ENCODE results near the gene BRINP2. TPM values are rescaled to one million over a fixed set of nuclear protein-coding genes. Genes with fewer than 3 reads are reported as not detected.

Gene BRINP2
- total and polyA plus RNA-seq, 2 of the 8 experiments (the other 6 are each of a cell fraction or from before 2014, with no cell fraction given): 0.39 to 0.42 TPM

- Histone ChIP-seq H3K18ac (ENCODE audit: extremely low read depth, low read length) (no peak overlapping the region), H3K27me3 (replicated peaks in 1 of 4; ENCODE audit: control insufficient read depth in 3 of 4, extremely low read depth in 1 of 4, insufficient read depth in 3 of 4, low read length in 3 of 4) (no peaks in the 10 kb centered on the region), H4K91ac (replicated peaks; ENCODE audit: insufficient read length, low read length) (no peak overlapping the region), H3K9ac (replicated peaks in 1 of 4; ENCODE audit: extremely low read depth in 1 of 4, low read depth in 3 of 4, low read length in 3 of 4) (no peak overlapping the region), H4K8ac (ENCODE audit: extremely low read depth, insufficient read depth, low read length) (no peak overlapping the region), H4K5ac (ENCODE audit: insufficient read length, low read depth, low read length) (no peak overlapping the region), H2BK20ac (ENCODE audit: low read length) (no peak overlapping the region), H2AFZ (ENCODE audit: low read length) (no peak overlapping the region), H3K23ac (ENCODE audit: insufficient read length) (no peak overlapping the region), H3K4me3 (ENCODE audit: extremely low read depth in 1 of 4, insufficient read depth in 2 of 4, low read depth in 3 of 4, low read length in 4 of 4) (no peak overlapping the region), H4K20me1 (replicated peaks in 1 of 2; ENCODE audit: control insufficient read depth in 1 of 2, insufficient read depth in 2 of 2, low read length in 2 of 2) (no peaks in the 10 kb centered on the region), H3K4ac (replicated peaks; ENCODE audit: insufficient read length, low read depth, low read length) (no peak overlapping the region), H3K14ac (ENCODE audit: insufficient read length) (no peak overlapping the region), H3K23me2 (ENCODE audit: low read depth, low read length) (no peaks in the 10 kb centered on the region), H2BK12ac (ENCODE audit: low read depth, low read length) (no peak overlapping the region), H2AK5ac (ENCODE audit: low read depth, low read length) (no peak overlapping the region), H3K4me1 (replicated peaks in 1 of 4; ENCODE audit: control insufficient read depth in 3 of 4, insufficient read depth in 4 of 4, low read length in 3 of 4) (peaks cover 0 to 4% (median 0%) of the 10 kb centered on the region in 4 experiments; a peak in 2 of 7 replicates), H2BK5ac (ENCODE audit: low read depth, low read length) (no peak overlapping the region), H3K79me2 (ENCODE audit: control insufficient read depth in 1 of 2, insufficient read depth in 2 of 2, low read length in 2 of 2) (no peaks in the 10 kb centered on the region), H2BK120ac (replicated peaks; ENCODE audit: low read depth, low read length) (no peak overlapping the region), H2BK15ac (ENCODE audit: low read length) (no peak overlapping the region), H3K27ac (ENCODE audit: low read depth, low read length) (no peak overlapping the region), H3K56ac (replicated peaks; ENCODE audit: insufficient read length, low read depth, low read length) (no peak overlapping the region), H3K9me3 (ENCODE audit: insufficient read depth in 2 of 2, low read depth in 1 of 2, low read length in 1 of 2) (no peaks in the 10 kb centered on the region), H3K79me1 (ENCODE audit: low read depth, low read length) (no peaks in the 10 kb centered on the region), H3K4me2 (ENCODE audit: insufficient read depth in 1 of 2, low read depth in 2 of 2, low read length in 2 of 2) (no peak overlapping the region), H3K36me3 (ENCODE audit: control insufficient read depth in 2 of 4, insufficient read depth in 4 of 4, low read length in 3 of 4) (no peaks in the 10 kb centered on the region)
- no peak for DNase-seq (ENCODE audit: low read depth in 1 of 2, low spot score in 2 of 2)
- FAIRE-seq: no peak
- ChIA-PET POLR2A (ENCODE audit: partially characterized antibody) (no interaction called here), CTCF (ENCODE audit: partially characterized antibody) (interaction anchor here (1.1 to 4.9 kb wide), 13 partner anchors 10 to 687 kb away, joined by 3 to 55 read pairs (median 10); no protein-coding TSS in a partner anchor)
- TF ChIP-seq CTCF (IDR thresholded peaks at IDR 0.05; ENCODE audit: control extremely low read depth in 1 of 3, insufficient read depth in 1 of 3, low read depth in 1 of 3, low read length in 3 of 3) (no peak), EGR1 (IDR thresholded peaks at IDR 0.05; ENCODE audit: borderline replicate concordance, low read depth, low read length) (no peak), MAX (IDR thresholded peaks at IDR 0.05) (no peak), TCF12 (IDR thresholded peaks at IDR 0.05; ENCODE audit: low read depth, low read length) (no peak), MAFK (IDR thresholded peaks at IDR 0.05; ENCODE audit: low read depth, low read length) (no peak), JUND (IDR thresholded peaks at IDR 0.05; ENCODE audit: low read length) (no peak), ATF3 (IDR thresholded peaks at IDR 0.05; ENCODE audit: insufficient read depth, low read depth, low read length) (no peak), POU5F1 (IDR thresholded peaks at IDR 0.05; ENCODE audit: low read depth, low read length) (no peak), CBX5 (IDR thresholded peaks at IDR 0.05; ENCODE audit: low read depth, low read length) (no peak)
- 89% methylated on average over 4 of the region's 4 CpGs; no CpG with 5 or more reads in 1 of the 2 experiments for WGBS, 2 experiments (ENCODE audit: extremely low coverage in 1 of 2, insufficient coverage in 1 of 2, insufficient read length in 1 of 2, insufficient replicate concordance in 2 of 2, low coverage in 1 of 2, low lambda C conversion rate in 2 of 2, missing lambda C conversion rate in 1 of 2)
Measured at GRCh38 chr1:177257576-177257975, 86.8 kb downstream of the BRINP2 start.

All from H1 (cell line).